ENCODE measurements around the gene MRS2. TPM values are rescaled to one million over a fixed set of nuclear protein-coding genes. Genes with fewer than 3 reads are reported as not detected.
"Not testable (repeated sequence)": the region's sequence is repeated elsewhere in the genome, so short reads cannot be mapped to it uniquely, and the experiment has no call there.

Gene MRS2
- total RNA-seq, 4 donors from 2014 or later = 23.1 to 37.8 (median 30.4) TPM

DNA sequence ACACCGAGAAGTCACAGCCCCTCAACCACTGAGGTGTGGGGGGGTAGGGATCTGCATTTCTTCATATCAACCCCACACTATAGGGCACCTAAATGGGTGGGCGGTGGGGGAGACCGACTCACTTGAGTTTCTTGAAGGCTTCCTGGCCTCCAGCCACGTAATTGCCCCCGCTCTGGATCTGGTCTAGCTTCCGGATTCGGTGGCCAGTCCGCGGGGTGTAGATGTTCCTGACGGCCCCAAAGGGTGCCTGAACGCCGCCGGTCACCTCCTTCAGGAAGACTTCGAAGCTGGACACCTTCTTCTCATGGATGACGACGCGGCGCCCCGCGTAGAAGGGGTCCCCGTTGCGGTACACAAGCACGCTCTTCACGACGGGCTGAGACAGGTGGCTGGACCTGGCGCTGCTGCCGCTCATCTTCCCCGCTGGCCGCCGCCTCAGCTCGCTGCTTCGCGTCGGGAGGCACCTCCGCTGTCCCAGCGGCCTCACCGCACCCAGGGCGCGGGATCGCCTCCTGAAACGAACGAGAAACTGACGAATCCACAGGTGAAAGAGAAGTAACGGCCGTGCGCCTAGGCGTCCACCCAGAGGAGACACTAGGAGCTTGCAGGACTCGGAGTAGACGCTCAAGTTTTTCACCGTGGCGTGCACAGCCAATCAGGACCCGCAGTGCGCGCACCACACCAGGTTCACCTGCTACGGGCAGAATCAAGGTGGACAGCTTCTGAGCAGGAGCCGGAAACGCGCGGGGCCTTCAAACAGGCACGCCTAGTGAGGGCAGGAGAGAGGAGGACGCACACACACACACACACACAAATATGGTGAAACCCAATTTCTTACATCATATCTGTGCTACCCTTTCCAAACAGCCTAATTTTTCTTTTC, 45.2 kb upstream of the MRS2 start, which contains the start of gene DCDC2:
Gene DCDC2 (minus strand): TSS at position 724 of the 883 bp plus-strand sequence. CDS start 309 bp downstream, at position 415.
- 2 to 15% methylated on average over 33 to 52 of the region's 61 CpGs for WGBS, 2 donors
- Histone ChIP-seq H3K27ac (peak within 1 kb of the TSS; percentile 83 to 92 (median 86)), H3K36me3 (no peaks in the 10 kb centered on the region), H3K9me3 (no peaks in the 10 kb centered on the region), H3K27me3 (no peaks in the 10 kb centered on the region), H3K4me1 (peaks cover 4 to 12% of the 10 kb centered on the region in 2 donors), H3K4me3 (replicated peaks in 1 of 3) (peak within 1 kb of the TSS; percentile 43 to 69 (median 53))
- intact Hi-C loops (cut with DNase I) = no loop called here
- TF ChIP-seq, protein P1, sequence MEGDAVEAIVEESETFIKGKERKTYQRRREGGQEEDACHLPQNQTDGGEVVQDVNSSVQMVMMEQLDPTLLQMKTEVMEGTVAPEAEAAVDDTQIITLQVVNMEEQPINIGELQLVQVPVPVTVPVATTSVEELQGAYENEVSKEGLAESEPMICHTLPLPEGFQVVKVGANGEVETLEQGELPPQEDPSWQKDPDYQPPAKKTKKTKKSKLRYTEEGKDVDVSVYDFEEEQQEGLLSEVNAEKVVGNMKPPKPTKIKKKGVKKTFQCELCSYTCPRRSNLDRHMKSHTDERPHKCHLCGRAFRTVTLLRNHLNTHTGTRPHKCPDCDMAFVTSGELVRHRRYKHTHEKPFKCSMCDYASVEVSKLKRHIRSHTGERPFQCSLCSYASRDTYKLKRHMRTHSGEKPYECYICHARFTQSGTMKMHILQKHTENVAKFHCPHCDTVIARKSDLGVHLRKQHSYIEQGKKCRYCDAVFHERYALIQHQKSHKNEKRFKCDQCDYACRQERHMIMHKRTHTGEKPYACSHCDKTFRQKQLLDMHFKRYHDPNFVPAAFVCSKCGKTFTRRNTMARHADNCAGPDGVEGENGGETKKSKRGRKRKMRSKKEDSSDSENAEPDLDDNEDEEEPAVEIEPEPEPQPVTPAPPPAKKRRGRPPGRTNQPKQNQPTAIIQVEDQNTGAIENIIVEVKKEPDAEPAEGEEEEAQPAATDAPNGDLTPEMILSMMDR (IDR thresholded peaks at IDR 0.05) = peak in 3 of 6 experiments; percentile 2 to 18 (median 15)
- peak in 1 of 2 donors; percentile 85 for TF ChIP-seq POLR2A (IDR thresholded peaks at IDR 0.05)
- DNase-seq = peak; percentile 96

DNA sequence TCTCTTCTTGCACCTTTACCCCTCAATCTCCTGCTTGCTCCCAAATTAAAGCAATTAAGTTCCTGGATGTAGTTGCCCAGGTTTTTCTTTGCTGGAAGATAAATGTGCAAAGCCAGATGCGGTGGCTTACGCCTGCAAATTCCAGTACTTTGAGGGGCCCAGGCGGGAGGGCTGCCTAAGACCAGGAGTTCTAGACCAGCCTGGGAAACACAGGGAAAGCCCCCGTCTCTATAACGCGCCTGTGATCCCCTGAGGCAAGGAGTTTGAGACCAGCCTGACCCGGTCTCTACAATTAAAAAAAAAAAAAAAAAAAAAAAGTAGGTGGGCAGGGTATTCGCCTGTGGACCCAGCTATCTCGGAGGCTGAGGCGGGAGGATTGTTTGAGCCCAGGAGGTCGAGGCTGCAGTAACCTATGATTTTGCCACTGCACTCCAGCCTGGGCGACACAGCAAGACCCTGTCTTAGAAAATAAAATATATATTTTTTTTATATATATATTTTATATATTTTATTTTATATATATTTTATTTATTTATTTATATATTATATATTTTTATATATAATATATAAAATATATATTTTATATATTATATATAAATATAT, 44.4 kb upstream of the MRS2 start:
- peak overlapping the region in 1 of 3 donors; percentile 43 for H3K4me3 ChIP-seq (replicated peaks in 1 of 3)
- H3K9me3 ChIP-seq = no peaks in the 10 kb centered on the region
- TF ChIP-seq POLR2A (IDR thresholded peaks at IDR 0.05) = no peak
- TF ChIP-seq, protein P1 (IDR thresholded peaks at IDR 0.05) = no peak
- no peaks in the 10 kb centered on the region for H3K36me3 ChIP-seq
- H3K27me3 ChIP-seq = no peaks in the 10 kb centered on the region
- intact Hi-C loops (cut with DNase I) = no loop called here
- H3K4me1 ChIP-seq = peaks cover 4 to 12% of the 10 kb centered on the region in 2 donors
- H3K27ac ChIP-seq = peak overlapping the region in 2 of 3 donors; percentile 83 to 92
- DNase-seq = peak; percentile 20 to 27
- WGBS, 2 donors = 52 to 58% methylated on average over 12 of the region's 12 CpGs

DNA sequence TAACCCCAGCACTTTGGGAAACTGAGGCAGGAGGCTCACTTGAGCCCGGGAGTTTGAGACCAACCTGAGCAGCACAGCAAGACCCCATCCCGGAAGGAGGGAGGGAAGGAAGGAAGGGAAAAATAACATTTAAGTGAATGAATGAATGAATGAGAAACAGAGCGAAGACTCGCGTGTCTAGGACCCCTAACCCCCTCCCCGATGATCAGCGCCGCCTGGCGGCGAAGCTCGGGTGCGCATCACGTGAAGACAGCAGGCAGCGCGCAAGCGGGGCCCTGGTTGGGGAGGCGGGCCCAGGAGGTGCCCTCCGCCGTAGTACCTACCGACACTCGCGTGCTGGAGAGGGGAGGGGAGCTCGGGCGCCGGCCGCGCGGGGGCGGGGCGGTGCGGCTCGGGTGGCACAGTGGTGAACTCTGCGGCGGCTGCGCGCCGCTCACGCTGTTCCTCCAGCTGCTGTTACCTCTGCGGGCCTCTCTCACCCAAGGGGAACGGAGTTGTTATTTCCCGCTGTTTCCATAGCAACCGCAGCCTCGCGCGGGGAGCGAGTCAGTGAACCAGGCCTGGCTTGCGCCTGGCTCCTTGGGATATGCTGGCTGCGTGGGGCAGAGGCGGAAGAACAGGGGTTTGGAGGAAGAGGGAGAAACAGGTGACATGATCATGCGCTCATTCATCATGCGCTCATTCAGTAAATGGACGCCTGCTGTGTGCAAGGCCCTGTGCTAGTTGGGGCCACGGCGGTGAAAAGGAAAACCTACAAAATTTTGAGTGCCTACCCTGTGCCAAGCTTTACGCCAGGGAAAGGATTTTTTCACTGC, 42.9 kb upstream of the MRS2 start:
- intact Hi-C loops (cut with DNase I) = no loop called here
- 5 to 7% methylated on average over 35 to 52 of the region's 55 CpGs for WGBS, 2 donors
- peak overlapping the region; percentile 69 to 93 (median 76) for H3K27ac ChIP-seq
- no peaks in the 10 kb centered on the region for H3K27me3 ChIP-seq
- peaks cover 4 to 6% of the 10 kb centered on the region in 2 donors for H3K4me1 ChIP-seq
- TF ChIP-seq POLR2A (IDR thresholded peaks at IDR 0.05) = peak in 1 of 2 donors; percentile 68
- TF ChIP-seq, protein P1 (IDR thresholded peaks at IDR 0.05) = peak in 5 of 6 experiments; percentile 56 to 82 (median 76)
- H3K9me3 ChIP-seq = no peaks in the 10 kb centered on the region
- DNase-seq = peak; percentile 95 to 98
- H3K4me3 ChIP-seq (replicated peaks in 1 of 3) = peak overlapping the region in 2 of 3 donors; percentile 14 to 25
- no peaks in the 10 kb centered on the region for H3K36me3 ChIP-seq

DNA sequence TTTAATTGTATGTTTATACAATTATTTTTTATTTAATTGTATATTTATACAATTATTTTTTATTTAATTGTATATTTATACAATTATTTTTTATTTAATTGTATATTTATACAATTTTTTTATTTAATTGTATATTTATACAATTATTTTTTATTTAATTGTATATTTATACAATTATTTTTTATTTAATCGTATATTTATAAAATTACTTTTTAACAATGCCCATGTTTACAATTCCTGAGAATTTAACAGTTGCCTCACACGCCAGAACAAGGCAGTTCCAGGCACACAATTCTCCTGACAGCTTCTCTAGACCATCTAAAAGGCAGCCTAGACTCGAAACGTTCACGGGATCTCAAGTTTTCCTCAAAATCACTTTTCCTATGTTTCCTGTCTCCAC, 40.4 kb upstream of the MRS2 start:
- H3K9me3 ChIP-seq; H3K27ac ChIP-seq; H3K4me3 ChIP-seq (replicated peaks in 1 of 3); DNase-seq; intact Hi-C loops (cut with DNase I); H3K4me1 ChIP-seq; H3K36me3 ChIP-seq; H3K27me3 ChIP-seq: not testable (repeated sequence)
- 85 to 86% methylated on average over 5 of the region's 5 CpGs for WGBS, 2 donors

DNA sequence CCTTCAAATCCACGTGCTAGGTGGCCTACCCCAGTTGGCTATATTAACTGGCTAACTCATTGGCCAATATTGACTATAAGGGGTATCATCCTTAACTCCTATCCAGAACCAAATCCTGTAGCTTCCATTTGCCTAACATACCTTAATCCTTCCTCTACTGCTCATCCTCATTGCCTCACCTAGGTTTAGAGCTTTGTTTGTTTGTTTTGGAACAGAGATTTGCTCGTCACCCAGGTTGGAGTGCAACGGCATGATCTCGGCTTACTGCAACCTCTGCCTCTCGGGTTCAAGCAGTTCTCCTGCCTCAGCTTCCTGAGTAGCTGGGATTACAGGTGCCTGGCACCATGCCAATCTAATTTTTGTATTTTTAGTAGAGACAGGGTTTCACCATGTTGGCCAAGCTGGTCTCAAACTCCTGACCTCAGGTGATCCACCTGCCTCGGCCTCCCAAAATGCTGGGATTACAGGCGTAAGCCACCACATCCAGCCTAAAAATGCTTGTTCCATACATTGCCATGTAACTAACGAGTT, 37.6 kb upstream of the MRS2 start:
- H3K9me3 ChIP-seq; H3K27ac ChIP-seq; H3K4me3 ChIP-seq (replicated peaks in 1 of 3); intact Hi-C loops (cut with DNase I); H3K27me3 ChIP-seq; DNase-seq; H3K36me3 ChIP-seq; H3K4me1 ChIP-seq: not testable (repeated sequence)
- 76 to 79% methylated on average over 8 of the region's 8 CpGs for whole genome bisulfite sequencing, 2 donors
